Ureter (tissue), 1 donor: ENCODE results near the gene HDDC3. TPM values are rescaled to one million over a fixed set of nuclear protein-coding genes. Genes with fewer than 3 reads are reported as not detected.
A peak's percentile ranks its signal among the peaks of the same experiment; 100 is the strongest.

Experiments used
- DNase-seq: peaks from one replicate; pipeline ENCODE4 v3.0.0-alpha.2; 2020; ENCODE audit warnings: low spot score
- total RNA-seq: library from RNA; stranded (reverse); gene quantifications from one replicate; pipeline ENCODE4 v1.2.4, GENCODE V29; 2023
- donor health status: DM: yes; HTN: yes; CAD: no.

The HDDC3 gene
- total RNA-seq, result 19.5 TPM

- DNase-seq, result peak; percentile 92
Measured at GRCh38 chr15:90931828-90932659, at the start of gene HDDC3. Gene HDDC3, minus strand, starts transcription at chr15:90932549. Its CDS starts 9 bp downstream, at chr15:90932540.

GRCh38 chr15:90982135-90982534, 49.8 kb upstream of the HDDC3 start:
- DNase-seq, result no peak

GRCh38 chr15:90981681-90982080, 49.3 kb upstream of the HDDC3 start:
- DNase-seq, result no peak

- DNase-seq, result no peak
Measured at GRCh38 chr15:90979582-90979981, 47.2 kb upstream of the HDDC3 start.

- DNase-seq, result no peak
Measured at GRCh38 chr15:90974216-90974615, 41.9 kb upstream of the HDDC3 start.

GRCh38 chr15:90972133-90972532, 39.8 kb upstream of the HDDC3 start:
- DNase-seq, result no peak

- no peak for DNase-seq
Measured at GRCh38 chr15:90970274-90970673, 37.9 kb upstream of the HDDC3 start.

- no peak for DNase-seq
Measured at GRCh38 chr15:90968434-90968833, 36.1 kb upstream of the HDDC3 start.

GRCh38 chr15:90967206-90967605, 34.9 kb upstream of the HDDC3 start:
- DNase-seq, result no peak

GRCh38 chr15:90966262-90966661, 33.9 kb upstream of the HDDC3 start:
- no peak for DNase-seq

- no peak for DNase-seq
Measured at GRCh38 chr15:90962021-90962420, 29.7 kb upstream of the HDDC3 start.

GRCh38 chr15:90960298-90961091, 28.1 kb upstream of the HDDC3 start:
- no peak for DNase-seq

- DNase-seq, result peak; percentile 50
Measured at GRCh38 chr15:90959894-90960293, 27.5 kb upstream of the HDDC3 start.

- no peak for DNase-seq
Measured at GRCh38 chr15:90959028-90959595, 26.8 kb upstream of the HDDC3 start.

- DNase-seq, result no peak
Measured at GRCh38 chr15:90957791-90958190, 25.4 kb upstream of the HDDC3 start.

GRCh38 chr15:90957031-90957790, 24.9 kb upstream of the HDDC3 start:
- DNase-seq, result no peak

GRCh38 chr15:90956274-90957030, 24.1 kb upstream of the HDDC3 start:
- DNase-seq, result peak; percentile 76

- no peak for DNase-seq
Measured at GRCh38 chr15:90955624-90956273, 23.4 kb upstream of the HDDC3 start.

- DNase-seq, result peak; percentile 96
Measured at GRCh38 chr15:90954712-90955623, 22.6 kb upstream of the HDDC3 start, which contains the start of gene RCCD1. Gene RCCD1, plus strand, starts transcription at chr15:90954884. Its CDS starts 1,851 bp downstream, at chr15:90956735.
